ENCODE results near the gene MGAT4A. TPM values are rescaled to one million over a fixed set of nuclear protein-coding genes. Genes with fewer than 3 reads are reported as not detected.

MGAT4A gene
- total and polyA plus RNA-seq, 9 of the 15 experiments (the other 6 are each of a cell fraction or from before 2014, with no cell fraction given) = 0.03 to 0.53 (median 0.18) TPM; not detected in 2

- no peak for DNase-seq (ENCODE audit: extremely low read depth in 1 of 4, low spot score in 3 of 4)
- Histone ChIP-seq H3K36me3 (ENCODE audit: control insufficient read depth, insufficient read depth, low read length) (peaks cover 23% of the 10 kb centered on the region; the same call in 2 of the 3 replicates), H3K9me3 (replicated peaks; ENCODE audit: control insufficient read depth, insufficient read depth, low read depth, low read length) (no peaks in the 10 kb centered on the region), H3K4me1 (replicated peaks in 1 of 2; ENCODE audit: control insufficient read depth in 2 of 2, insufficient read depth in 2 of 2, low read length in 2 of 2) (no peaks in the 10 kb centered on the region), H3K27ac (ENCODE audit: extremely low read depth, low read depth, low read length) (no peak overlapping the region), H4K20me1 (replicated peaks; ENCODE audit: control insufficient read depth, insufficient read depth, low read length) (no peaks in the 10 kb centered on the region; the same call in 1 of the 2 replicates), H3K9ac (ENCODE audit: insufficient read depth in 1 of 2, low read depth in 2 of 2, low read length in 2 of 2) (peak overlapping the region in 1 of 2 experiments; percentile 11; a peak in 1 of 4 replicates), H3K4me2 (ENCODE audit: insufficient read depth, low read length) (no peak overlapping the region), H3K4me3 (no peak overlapping the region), H2AFZ (ENCODE audit: low read depth, low read length) (no peak overlapping the region), H3K79me2 (ENCODE audit: control insufficient read depth, insufficient read depth, low read length) (no peaks in the 10 kb centered on the region), H3K9me1 (ENCODE audit: control insufficient read depth, insufficient read depth, low read length) (no peaks in the 10 kb centered on the region), H3K27me3 (ENCODE audit: control insufficient read depth in 2 of 2, insufficient read depth in 2 of 2, low read length in 2 of 2) (no peaks in the 10 kb centered on the region)
- BruUV-seq (replicated peaks) = no TSS peak
- intact Hi-C loops (cut with micrococcal nuclease) (no loop called here), in situ Hi-C loops (cut with MboI) (no loop called here)
- CTCF ChIA-PET (ENCODE audit: low intra/inter-chr PET ratio) = no interaction called here
- POLR2A ChIA-PET = interaction anchor here (0.6 to 0.7 kb wide), 2 partner anchors 83 to 179 kb away, joined by 3 to 4 read pairs; no protein-coding TSS in a partner anchor
- ATAC-seq = no peak
- no peak for FAIRE-seq
- WGBS (ENCODE audit: insufficient coverage, low coverage, missing lambda C conversion rate) = 91% methylated on average over 9 of the region's 9 CpGs
- TF ChIP-seq HNRNPLL (IDR thresholded peaks at IDR 0.05; ENCODE audit: low read depth, low read length, poor library complexity, severe bottlenecking) (no peak), ZBTB8A (IDR thresholded peaks at IDR 0.05; ENCODE audit: partially characterized antibody) (no peak), TEAD2 (tag; IDR thresholded peaks at IDR 0.05) (no peak), GABPA (tag; conservative IDR thresholded peaks at IDR 0.05; ENCODE audit: low read depth) (no peak), SMARCB1 (IDR thresholded peaks at IDR 0.05; ENCODE audit: insufficient read length, low read depth) (no peak), NR2F6 (CRISPR knock-in tag; IDR thresholded peaks at IDR 0.05) (no peak), CHD7 (IDR thresholded peaks at IDR 0.05; ENCODE audit: low read depth, low read length) (no peak), SMARCE1 (IDR thresholded peaks at IDR 0.05) (no peak), VEZF1 (CRISPR knock-in tag; IDR thresholded peaks at IDR 0.05) (no peak), ZNF184 (CRISPR knock-in tag; IDR thresholded peaks at IDR 0.05) (no peak)
These were observed 159.1 kb downstream of the MGAT4A start for GRCh38 chr2:98571796-98572195.

All from K562 (cell line).